Measurements from ENCODE around the gene ANXA2.
"Not testable (repeated sequence)": the region's sequence is repeated elsewhere in the genome, so short reads cannot be mapped to it uniquely, and the experiment has no call there.

The ANXA2 gene

DNA sequence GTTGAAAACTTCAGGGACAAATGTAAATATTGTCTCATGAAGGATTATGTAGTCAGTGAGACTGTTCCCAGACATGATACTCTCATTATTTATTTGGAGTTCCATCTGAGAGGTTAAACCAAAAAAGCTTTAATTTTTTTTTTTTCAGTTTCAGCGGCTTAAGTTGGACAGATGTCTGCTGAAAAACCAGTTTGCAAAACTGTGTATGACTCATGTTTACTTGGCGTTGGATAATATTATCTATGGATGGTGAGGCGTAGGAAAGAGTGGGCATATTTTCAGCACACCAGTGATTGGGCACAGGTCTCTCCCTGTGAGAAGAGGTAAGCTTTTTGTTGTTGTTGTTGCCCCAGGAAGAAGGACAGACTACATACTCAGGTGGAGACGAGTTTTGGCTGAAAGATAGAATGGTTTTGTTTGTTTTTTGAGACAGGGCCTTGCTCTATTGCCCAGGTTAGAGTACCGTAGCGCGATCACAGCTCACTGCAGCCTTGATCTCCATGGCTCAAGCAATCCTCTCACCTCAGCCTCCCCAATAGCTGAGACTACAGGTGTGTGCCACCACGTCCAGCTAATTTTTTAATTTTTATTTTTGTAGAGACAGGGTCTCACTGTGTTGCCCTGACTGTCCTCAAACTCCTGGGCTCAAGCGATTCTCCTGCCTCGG, 16.4 kb upstream of the ANXA2 start:
- no peak overlapping the region for H3K4me3 Mint-ChIP-seq

GRCh38 chr15:60413231-60413824, 15.5 kb upstream of the ANXA2 start:
- H3K4me3 Mint-ChIP-seq, result no peak overlapping the region
- H3K27me3 Mint-ChIP-seq (ENCODE audit: low read depth), result no peaks in the 10 kb centered on the region

More for the DNA sequence above, 16.4 kb upstream of the ANXA2 start:
- H3K27ac Mint-ChIP-seq, result peak overlapping the region in 2 of 3 experiments; percentile 13 to 62
- no peaks in the 10 kb centered on the region for H3K27me3 Mint-ChIP-seq (ENCODE audit: low read depth)
- no peaks in the 10 kb centered on the region for H3K9me3 Mint-ChIP-seq
- peaks cover 21% of the 10 kb centered on the region for H3K4me1 Mint-ChIP-seq
- H3K36me3 Mint-ChIP-seq (ENCODE audit: low read depth), result no peaks in the 10 kb centered on the region
- TF ChIP-seq CTCF (IDR thresholded peaks at IDR 0.05; ENCODE audit: unreplicated experiment in 3 of 3), result no peak

GRCh38 chr15:60412807-60413206, 15.0 kb upstream of the ANXA2 start:
- Mint-ChIP-seq H3K27ac (peak overlapping the region; percentile 29 to 73 (median 62)), H3K4me1 (peaks cover 21% of the 10 kb centered on the region)
- H3K36me3 Mint-ChIP-seq (ENCODE audit: low read depth); H3K9me3 Mint-ChIP-seq; H3K27me3 Mint-ChIP-seq (ENCODE audit: low read depth); H3K4me3 Mint-ChIP-seq: not testable (repeated sequence)

More at GRCh38 chr15:60413231-60413824, 15.5 kb upstream of the ANXA2 start:
- peak overlapping the region; percentile 29 to 73 (median 62) for H3K27ac Mint-ChIP-seq
- H3K4me1 Mint-ChIP-seq, result peaks cover 24% of the 10 kb centered on the region
- H3K9me3 Mint-ChIP-seq, result no peaks in the 10 kb centered on the region
- no peak for TF ChIP-seq CTCF (IDR thresholded peaks at IDR 0.05; ENCODE audit: unreplicated experiment in 3 of 3)
- H3K36me3 Mint-ChIP-seq (ENCODE audit: low read depth), result no peaks in the 10 kb centered on the region

GRCh38 chr15:60411774-60412425, 14.1 kb upstream of the ANXA2 start:
- Mint-ChIP-seq H3K4me1 (peaks cover 30% of the 10 kb centered on the region), H3K4me3 (no peak overlapping the region), H3K27me3 (ENCODE audit: low read depth) (no peaks in the 10 kb centered on the region), H3K36me3 (ENCODE audit: low read depth) (no peaks in the 10 kb centered on the region), H3K9me3 (no peaks in the 10 kb centered on the region), H3K27ac (peak overlapping the region in 1 of 3 experiments; percentile 23)
- TF ChIP-seq CTCF (IDR thresholded peaks at IDR 0.05; ENCODE audit: unreplicated experiment in 3 of 3), result no peak

- peaks cover 36% of the 10 kb centered on the region for H3K4me1 Mint-ChIP-seq
- not testable (repeated sequence) for H3K27ac Mint-ChIP-seq; H3K9me3 Mint-ChIP-seq; H3K27me3 Mint-ChIP-seq (ENCODE audit: low read depth); H3K4me3 Mint-ChIP-seq; H3K36me3 Mint-ChIP-seq (ENCODE audit: low read depth)
Measured at GRCh38 chr15:60410350-60410749, 12.6 kb upstream of the ANXA2 start.

- H3K9me3 Mint-ChIP-seq, result no peaks in the 10 kb centered on the region
- H3K4me1 Mint-ChIP-seq, result peaks cover 28% of the 10 kb centered on the region
- H3K27ac Mint-ChIP-seq, result no peak overlapping the region
- no peak for TF ChIP-seq CTCF (IDR thresholded peaks at IDR 0.05; ENCODE audit: unreplicated experiment in 3 of 3)
- no peak overlapping the region for H3K4me3 Mint-ChIP-seq
- no peaks in the 10 kb centered on the region for H3K27me3 Mint-ChIP-seq (ENCODE audit: low read depth)
- no peaks in the 10 kb centered on the region for H3K36me3 Mint-ChIP-seq (ENCODE audit: low read depth)
Measured at GRCh38 chr15:60408463-60408981, 10.7 kb upstream of the ANXA2 start.
